Measurements from ENCODE around the gene RAD18.

RAD18 gene

DNA sequence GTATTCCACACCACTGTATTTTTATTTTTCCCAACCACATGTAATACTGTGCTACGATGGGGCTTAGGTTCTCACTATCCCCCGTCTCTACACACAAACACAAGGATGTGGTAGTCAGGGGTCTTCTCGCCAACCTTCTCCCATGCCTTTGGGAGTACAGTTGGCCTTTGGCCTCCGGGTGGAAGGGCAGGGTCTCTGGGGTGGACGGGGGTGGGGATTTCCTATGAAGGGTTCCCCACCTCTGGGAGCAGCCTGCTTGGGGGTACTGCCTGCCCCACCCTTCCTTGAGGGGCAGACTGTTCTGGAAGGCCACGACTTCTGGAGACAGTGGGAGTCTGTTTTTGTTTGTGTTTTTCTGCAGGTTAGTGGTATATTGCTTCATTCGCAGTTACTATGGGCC lies 21.3 kb upstream of the RAD18 start:
- DNase-seq, result no peak

- no peak for DNase-seq
Observed at GRCh38 chr3:8984081-8984480, 20.8 kb upstream of the RAD18 start.

GRCh38 chr3:8983591-8983990 lies 20.3 kb upstream of the RAD18 start:
- no peak for DNase-seq

GRCh38 chr3:8983026-8983425 lies 19.8 kb upstream of the RAD18 start:
- DNase-seq, result no peak

DNA sequence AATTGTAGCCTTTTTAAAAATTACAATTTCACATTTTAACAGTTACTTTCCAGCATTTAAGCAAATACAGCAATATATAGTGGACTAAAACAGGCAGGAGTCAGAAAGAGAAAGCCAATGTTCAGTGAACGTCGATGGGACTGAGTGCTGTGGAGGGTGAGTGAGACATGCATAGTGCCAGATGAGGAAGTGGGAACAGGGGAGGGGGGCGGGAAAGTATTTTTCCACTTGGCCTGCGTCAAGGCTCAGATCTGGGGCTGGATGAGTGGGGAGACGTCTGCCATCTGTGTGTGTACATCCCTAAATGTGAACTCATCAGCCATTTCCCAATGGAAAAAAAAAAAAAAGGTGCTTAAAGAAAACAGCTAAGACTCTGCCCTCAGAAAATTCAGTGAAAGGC lies 19.2 kb upstream of the RAD18 start:
- no peak for DNase-seq

DNA sequence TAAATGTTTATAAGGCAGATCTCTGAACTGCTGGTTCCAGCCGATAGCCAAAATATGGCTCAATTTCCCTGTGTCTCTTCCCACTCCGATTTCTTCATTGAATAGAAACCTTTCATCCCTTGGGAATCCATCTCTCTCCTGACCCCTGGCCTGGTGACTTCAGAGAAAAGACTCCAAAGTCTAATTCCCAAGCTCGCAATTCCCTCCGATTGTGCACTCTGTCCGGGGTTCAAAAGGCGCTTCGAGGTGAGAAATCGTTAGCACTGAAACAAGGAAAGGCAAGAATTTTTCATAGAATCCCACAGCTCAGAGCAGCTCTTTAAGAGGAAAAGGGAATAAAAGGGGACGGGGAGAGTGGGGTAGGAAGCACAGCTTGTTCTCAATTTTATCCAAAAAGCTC lies 18.4 kb upstream of the RAD18 start:
- DNase-seq, result no peak

- no peak for DNase-seq
Observed at GRCh38 chr3:8981296-8981695, 18.0 kb upstream of the RAD18 start.

DNA sequence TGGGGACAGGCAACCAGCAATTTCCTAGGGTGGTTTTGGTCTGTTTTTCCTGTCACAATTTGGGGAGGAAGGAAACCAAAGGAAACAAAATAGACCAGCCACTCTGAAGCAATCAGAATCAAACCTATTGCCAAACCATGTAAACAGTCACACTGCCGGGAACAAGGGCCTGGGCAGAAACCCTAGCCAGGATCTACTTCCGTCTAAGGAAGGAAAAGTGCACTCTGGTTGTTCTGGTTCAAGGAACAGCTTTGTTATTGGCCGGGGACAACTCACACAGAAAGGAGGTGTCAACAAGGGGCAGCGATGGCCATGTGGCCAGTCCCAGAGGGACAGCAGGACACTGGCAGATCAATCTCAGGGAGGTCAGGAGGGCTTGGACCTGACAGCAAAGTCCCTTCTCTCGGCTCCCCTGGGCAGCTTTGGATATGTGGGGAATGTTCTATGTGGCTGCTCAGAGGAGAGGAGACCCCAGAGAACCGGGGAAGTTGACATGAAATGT lies 17.5 kb upstream of the RAD18 start:
- no peak for DNase-seq

DNA sequence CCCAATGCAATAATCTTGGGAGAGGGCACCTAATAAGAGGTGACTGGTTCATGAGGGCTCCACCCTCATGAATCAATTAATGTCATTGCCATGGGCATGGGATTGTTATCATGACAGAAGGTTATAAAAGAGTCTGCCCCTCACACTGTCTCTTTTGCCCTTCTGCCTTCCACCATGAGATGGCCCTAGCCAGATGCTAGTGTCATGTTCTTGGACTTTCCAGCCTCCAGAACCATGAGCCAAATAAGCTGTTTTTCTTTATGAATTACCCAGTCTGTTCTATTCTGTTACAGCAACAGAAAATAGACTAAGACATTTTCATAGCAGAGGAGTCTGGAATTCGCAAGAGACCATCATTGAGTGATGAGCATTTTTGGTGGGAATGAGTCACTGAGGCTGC lies 16.0 kb upstream of the RAD18 start:
- no peak for DNase-seq

DNA sequence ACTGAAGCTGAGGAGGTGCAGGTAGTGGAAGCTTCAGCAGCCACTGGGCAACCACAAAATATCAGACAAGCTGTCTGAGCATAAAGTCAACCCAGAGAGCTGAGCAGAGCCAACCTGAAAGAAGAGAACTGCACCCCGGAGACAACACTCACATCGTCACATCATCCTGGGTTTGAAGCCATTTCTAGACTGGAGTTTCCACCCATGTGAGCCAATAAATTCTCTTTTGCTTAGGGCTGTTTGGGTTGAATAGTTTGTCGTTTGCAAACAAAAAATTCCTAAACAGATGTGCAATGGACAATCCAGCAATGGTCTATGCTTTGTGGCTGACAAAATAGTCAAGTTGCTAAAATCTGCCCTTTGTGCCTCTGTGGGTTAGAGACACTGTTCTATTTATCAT lies 15.3 kb upstream of the RAD18 start:
- no peak for DNase-seq

DNA sequence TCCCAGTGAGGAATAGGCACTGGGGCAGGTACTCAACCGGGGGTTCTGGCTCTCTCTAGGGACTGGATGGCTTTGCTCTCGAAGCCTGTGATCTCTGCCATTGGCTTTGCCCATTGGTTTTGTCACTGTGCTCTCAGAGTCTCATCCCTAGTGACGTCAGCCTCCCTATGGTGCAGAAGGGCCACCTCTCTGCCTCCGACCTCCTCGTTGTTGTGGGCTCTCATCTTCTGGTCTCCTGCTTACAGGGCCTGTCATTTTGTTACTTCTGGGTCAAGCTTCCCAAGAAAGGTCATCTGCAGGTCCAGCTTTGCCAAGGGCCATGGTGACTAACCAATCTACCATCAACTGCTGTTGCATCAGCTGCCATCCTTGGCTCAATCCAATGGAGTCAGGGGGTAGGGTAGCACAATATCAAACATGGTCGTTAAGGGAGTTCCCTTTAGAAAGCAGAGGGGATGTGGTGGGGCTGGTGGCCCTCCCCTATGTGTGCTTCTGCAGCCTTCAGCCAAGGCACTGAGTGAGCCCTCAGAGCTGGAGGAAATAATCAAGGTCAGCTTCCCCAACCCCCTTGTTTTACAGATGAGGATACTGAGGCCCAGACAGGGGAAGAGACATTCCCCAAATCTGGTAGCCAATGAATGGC lies 13.4 kb upstream of the RAD18 start:
- no peak for DNase-seq

- DNase-seq, result no peak
Observed at GRCh38 chr3:8975081-8976020, 12.1 kb upstream of the RAD18 start.

GRCh38 chr3:8974458-8974857 lies 11.2 kb upstream of the RAD18 start:
- no peak for DNase-seq

DNA sequence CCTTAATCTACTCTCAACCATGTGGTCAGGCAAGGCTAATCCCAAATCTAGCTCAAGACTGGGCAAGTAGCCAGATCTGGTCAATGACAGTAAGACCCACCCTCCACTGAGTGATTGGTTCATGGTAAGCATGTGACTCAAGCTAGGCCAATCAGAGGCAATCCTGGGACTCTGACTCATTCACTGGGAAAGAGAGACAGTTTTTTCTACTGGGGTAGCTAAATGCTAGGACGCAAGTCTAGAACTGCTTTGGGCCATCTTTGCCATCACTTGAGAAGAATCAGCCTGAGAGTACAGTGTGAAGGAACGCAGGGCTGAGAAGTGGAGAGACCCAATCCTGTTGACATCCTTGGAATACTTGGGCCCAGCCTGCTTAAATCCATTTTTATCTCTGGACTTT lies 9.4 kb upstream of the RAD18 start:
- no peak for DNase-seq

GRCh38 chr3:8970971-8971589 lies 7.8 kb upstream of the RAD18 start:
- no peak for DNase-seq

DNA sequence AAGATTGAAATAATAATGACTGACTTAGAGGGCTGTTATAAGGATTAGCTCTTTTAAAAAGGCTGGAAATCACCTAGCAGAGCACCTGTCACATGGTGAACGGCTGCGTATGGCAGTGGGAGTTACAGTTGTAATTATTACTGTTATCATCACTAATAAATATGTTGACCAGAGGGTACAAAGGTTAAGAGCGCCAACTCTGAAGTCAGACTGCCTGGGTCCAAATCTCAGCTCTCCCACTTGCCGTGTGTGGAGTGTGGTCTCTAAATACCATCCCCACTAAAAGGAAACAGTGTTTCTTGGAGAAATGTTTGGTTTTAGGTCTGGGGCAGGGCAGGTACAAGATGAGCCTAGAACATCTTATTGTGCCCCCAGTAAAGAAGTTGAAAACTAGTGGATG lies 6.0 kb upstream of the RAD18 start:
- DNase-seq, result no peak

DNA sequence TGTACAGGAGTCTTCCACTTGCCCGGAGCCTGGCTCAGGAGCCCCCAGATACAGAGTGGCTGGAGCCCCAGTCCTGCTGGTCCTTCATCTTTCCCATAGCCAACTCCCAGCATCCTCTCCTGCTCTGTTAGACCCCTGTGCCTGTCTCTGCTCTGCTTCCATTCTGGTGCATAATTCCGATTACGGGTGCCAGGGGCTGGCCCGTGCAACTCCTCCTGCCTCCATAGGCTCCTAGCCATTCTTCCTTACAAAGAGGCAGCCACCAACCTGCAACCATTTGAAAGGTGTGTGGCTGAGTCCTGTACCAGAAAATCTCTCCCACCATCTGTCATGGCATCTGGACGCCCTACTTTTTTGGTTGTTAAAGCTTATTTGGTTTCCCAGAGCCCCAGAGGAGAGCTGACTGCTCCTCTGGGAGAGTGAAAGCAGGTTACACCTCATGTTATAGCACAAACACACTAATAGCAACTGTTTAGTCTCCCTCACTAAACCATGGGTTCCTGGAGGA lies 5.2 kb upstream of the RAD18 start:
- DNase-seq, result no peak

GRCh38 chr3:8967553-8967952 lies 4.3 kb upstream of the RAD18 start:
- no peak for DNase-seq

DNA sequence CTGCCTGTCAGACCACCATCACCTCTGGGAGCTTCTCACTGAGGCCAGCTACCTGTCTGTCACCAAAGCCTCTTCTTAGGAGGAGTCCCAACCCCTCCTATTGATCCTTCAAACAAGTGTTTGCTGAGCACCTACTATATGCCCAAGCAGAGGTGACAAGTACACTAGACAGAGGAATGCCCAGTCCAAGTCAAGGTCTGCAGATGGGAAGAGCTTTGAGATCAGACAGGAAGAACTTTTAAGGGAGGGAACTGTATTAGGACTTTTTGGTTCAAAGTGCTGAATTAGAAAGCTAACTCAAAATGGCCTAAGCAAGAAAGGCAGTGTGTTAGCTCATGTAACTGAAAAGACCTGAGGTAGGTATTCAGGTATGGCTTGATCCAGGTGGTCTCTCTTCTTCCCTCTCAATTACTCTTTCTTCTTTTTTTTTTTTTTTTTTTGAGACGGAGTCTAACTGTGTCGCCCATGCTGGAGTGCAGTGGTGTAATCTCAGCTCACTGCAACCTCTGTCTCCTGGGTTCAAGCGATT lies 3.6 kb upstream of the RAD18 start:
- no peak for DNase-seq

- no peak for DNase-seq
Observed at GRCh38 chr3:8966150-8966819, 3.0 kb upstream of the RAD18 start.

DNA sequence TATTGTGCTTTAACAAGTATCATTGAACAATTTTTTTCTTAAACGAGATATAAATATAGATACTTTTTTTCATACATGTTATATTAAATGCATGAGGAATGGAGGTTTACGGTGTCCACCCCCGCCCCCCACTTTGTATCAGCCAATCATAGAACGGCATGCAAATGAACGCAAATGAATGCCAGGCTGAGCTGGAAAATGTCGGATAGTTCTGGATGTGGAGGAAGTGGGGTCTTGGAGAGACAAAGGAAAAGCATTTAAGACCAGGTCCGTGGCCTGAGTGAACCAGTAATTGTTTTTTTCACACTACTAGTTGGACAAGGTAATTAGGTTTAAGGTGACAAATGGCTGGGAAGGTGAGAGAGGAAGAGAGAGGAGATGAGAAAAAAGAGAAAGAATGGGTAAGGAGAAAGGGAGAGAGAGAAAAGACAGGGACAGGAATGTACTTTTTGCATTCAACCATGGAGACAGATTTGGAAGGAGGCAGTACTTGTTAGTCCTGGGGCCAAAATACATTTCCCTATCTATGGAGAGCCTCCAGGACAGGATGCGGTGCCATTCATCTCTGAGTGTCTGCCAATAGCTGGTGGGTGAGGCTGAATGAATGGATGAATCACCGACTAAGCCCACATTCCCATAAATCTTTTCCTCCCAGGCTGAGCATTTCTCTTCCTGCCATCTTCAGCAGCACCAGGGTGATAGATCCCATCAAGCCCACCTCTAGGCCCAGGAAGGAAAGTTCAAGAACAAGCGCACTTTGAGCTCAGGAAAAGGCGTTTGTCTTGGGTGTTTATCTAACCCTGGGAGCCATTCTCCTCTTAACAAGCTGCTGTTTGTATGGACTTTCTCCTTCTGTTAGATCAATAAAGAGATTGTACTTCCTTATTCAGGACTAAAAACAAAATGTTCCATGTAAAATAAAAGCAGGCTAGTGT lies 1.4 kb upstream of the RAD18 start:
- no peak for DNase-seq
